CD8-positive, alpha-beta memory T cell (primary cell): ENCODE results near the gene FAT2. TPM values are rescaled to one million over a fixed set of nuclear protein-coding genes. Genes with fewer than 3 reads are reported as not detected.

Experiments
- CTCF ChIA-PET: fragments of 350-600 bp; sonication (Branson Sonifier 250); formaldehyde crosslinking; loops from one replicate; lab custom pipeline; 2021; ENCODE audit warnings: antibody characterized with exemption; lab: Charles Lee
- POLR2A ChIA-PET: fragments of 350-600 bp; sonication (Branson Sonifier 250); formaldehyde crosslinking; loops from one replicate; lab custom pipeline; 2021; ENCODE audit warnings: antibody characterized with exemption; lab: Charles Lee
- DNase-seq, 5 donors: peaks; one replicate each; pipeline versions ENCODE4 v3.0.0 to v3.0.0-alpha.2; 2020 to 2022; ENCODE audit warnings: mixed read lengths in 1 of 5
- H3K27ac ChIP-seq: one replicate; pipeline ENCODE4 v1.7.0; 2013; ENCODE audit warnings: low read depth, mild to moderate bottlenecking, low read length, moderate library complexity
- H3K27me3 ChIP-seq: 2 replicates; pipeline ENCODE4 v1.7.0; 2013; ENCODE audit warnings: low read length, mild to moderate bottlenecking; ENCODE audit not compliant: insufficient read depth, poor library complexity, severe bottlenecking
- H3K36me3 ChIP-seq: 2 replicates; pipeline ENCODE4 v1.7.0; 2013; ENCODE audit warnings: mild to moderate bottlenecking, low read length, moderate library complexity; ENCODE audit not compliant: insufficient read depth
- H3K4me1 ChIP-seq: 2 replicates; pipeline ENCODE4 v1.7.0; 2013; ENCODE audit warnings: mild to moderate bottlenecking, low read length, moderate library complexity; ENCODE audit not compliant: insufficient read depth
- H3K4me3 ChIP-seq: 2 replicates; pipeline ENCODE4 v1.7.0; 2013; ENCODE audit warnings: mild to moderate bottlenecking, low read length
- H3K9me3 ChIP-seq: 2 replicates; pipeline ENCODE4 v1.7.0; 2013; ENCODE audit warnings: mild to moderate bottlenecking, low read length
- H3K27ac Mint-ChIP-seq, 8 donors: one replicate each; pipeline ENCODE4 v1.8.0; 2020 to 2021; ENCODE audit warnings: mixed read lengths in 8 of 8, mild to moderate bottlenecking in 6 of 8, inconsistent platforms in 3 of 8, moderate library complexity in 3 of 8
- H3K27me3 Mint-ChIP-seq, 2 donors: one replicate each; pipeline ENCODE4 v1.8.0; 2020 to 2021; ENCODE audit warnings: mixed read lengths in 2 of 2, mild to moderate bottlenecking in 1 of 2, moderate library complexity in 1 of 2
- H3K36me3 Mint-ChIP-seq, 3 donors: one replicate each; pipeline ENCODE4 v1.8.0; 2020 to 2021; ENCODE audit warnings: mixed read lengths in 3 of 3, inconsistent platforms in 1 of 3, mild to moderate bottlenecking in 1 of 3
- H3K4me1 Mint-ChIP-seq, 3 donors: one replicate each; pipeline ENCODE4 v1.8.0; 2020 to 2021; ENCODE audit warnings: mixed read lengths in 3 of 3, inconsistent platforms in 1 of 3, mild to moderate bottlenecking in 1 of 3
- H3K4me3 Mint-ChIP-seq, 7 donors: one replicate each; pipeline ENCODE4 v1.8.0; 2020 to 2021; ENCODE audit warnings: mixed read lengths in 7 of 7, mild to moderate bottlenecking in 6 of 7, moderate library complexity in 4 of 7, inconsistent platforms in 2 of 7
- H3K9me3 Mint-ChIP-seq, 5 donors: one replicate each; pipeline ENCODE4 v1.8.0; 2020 to 2022; ENCODE audit warnings: mixed read lengths in 5 of 5, mild to moderate bottlenecking in 3 of 5, moderate library complexity in 2 of 5, inconsistent platforms in 1 of 5
- polyA plus RNA-seq: library from polyadenylated mRNA; unstranded; fragments of 300-500 nt; fragmentation: Illumina TruSeq; gene quantifications from one replicate; pipeline ENCODE4 v1.2.3, GENCODE V29; 2021
- total RNA-seq, 2 experiments: library from RNA; stranded (reverse); gene quantifications; one replicate each; pipeline ENCODE4 v1.2.3, GENCODE V29; 2021

The FAT2 gene
- total and polyA plus RNA-seq, 3 experiments from 2014 or later, result not detected

DNA sequence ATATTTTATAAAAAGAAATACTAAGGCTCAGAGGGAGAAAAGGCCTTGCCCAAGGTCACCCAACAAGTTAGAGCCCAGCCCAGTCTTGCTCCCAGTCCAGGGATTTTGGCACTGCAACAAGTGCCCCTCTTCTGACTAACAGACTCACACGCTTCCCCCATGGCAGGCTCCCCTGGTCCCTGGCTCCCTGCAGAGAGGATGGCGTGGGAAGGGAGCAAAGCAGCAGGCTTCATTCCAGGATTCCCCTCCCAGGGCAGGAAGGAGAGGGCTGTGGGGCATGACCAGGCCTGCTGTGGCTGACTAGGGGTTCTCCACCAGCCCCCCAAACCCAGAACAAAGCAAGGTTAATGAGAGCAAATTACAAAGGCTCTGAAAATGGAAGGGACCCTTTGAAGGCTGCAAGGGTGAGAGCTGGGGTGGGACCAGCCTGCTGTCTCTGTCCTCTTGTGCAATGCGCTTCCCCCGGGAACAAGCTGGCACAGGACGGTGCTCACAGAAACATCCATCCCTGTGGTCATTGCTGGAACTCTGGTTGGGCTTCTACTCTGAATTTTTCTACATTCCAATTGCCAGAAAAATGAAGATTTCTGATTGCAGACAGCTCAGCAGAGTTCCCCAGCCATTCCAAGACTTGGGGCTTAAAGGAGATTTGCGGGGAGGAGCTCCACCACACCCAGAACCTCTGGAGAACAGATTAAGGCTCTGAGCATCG is 37.1 kb upstream of the FAT2 start:
- peaks cover 9 to 16% of the 10 kb centered on the region in 2 donors for H3K27me3 Mint-ChIP-seq
- no peaks in the 10 kb centered on the region for H3K4me1 ChIP-seq
- peaks cover 0 to 2% (median 0%) of the 10 kb centered on the region in 3 donors for H3K36me3 Mint-ChIP-seq
- H3K27ac ChIP-seq, result no peak overlapping the region
- DNase-seq, result no peak
- H3K4me1 Mint-ChIP-seq, result no peaks in the 10 kb centered on the region
- POLR2A ChIA-PET, result no interaction called here
- CTCF ChIA-PET, result no interaction called here
- no peak overlapping the region for H3K4me3 ChIP-seq
- H3K27ac Mint-ChIP-seq, result no peak overlapping the region
- no peaks in the 10 kb centered on the region for H3K36me3 ChIP-seq
- no peaks in the 10 kb centered on the region for H3K9me3 Mint-ChIP-seq
- H3K4me3 Mint-ChIP-seq, result no peak overlapping the region
- no peaks in the 10 kb centered on the region for H3K27me3 ChIP-seq
- no peaks in the 10 kb centered on the region for H3K9me3 ChIP-seq

DNA sequence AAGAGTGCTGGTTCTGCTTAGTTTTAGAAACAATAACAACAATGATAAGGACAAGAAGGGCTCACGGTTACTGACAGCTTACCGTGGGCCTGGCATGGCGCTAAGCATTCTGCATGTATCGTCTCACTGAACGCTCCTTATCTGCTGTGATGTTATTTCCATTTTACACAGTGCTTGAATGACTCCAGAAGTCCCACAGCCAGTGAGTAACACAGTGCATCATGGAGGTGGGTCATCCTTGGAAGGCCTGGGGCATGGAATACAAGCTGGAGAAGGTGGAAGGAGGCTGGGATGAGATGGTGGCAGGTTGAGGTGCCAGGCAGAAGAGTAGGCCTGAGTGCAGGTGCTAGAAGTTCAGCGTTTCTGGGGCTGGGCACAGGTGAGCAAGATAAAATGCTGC is 36.5 kb upstream of the FAT2 start:
- H3K36me3 ChIP-seq, result no peaks in the 10 kb centered on the region
- CTCF ChIA-PET, result no interaction called here
- no peak for DNase-seq
- H3K9me3 ChIP-seq, result no peaks in the 10 kb centered on the region
- peaks cover 9 to 20% of the 10 kb centered on the region in 2 donors for H3K27me3 Mint-ChIP-seq
- no peak overlapping the region for H3K4me3 ChIP-seq
- no peaks in the 10 kb centered on the region for H3K27me3 ChIP-seq
- no peaks in the 10 kb centered on the region for H3K4me1 ChIP-seq
- no peak overlapping the region for H3K4me3 Mint-ChIP-seq
- no peak overlapping the region for H3K27ac ChIP-seq
- H3K27ac Mint-ChIP-seq, result no peak overlapping the region
- POLR2A ChIA-PET, result no interaction called here
- H3K9me3 Mint-ChIP-seq, result no peaks in the 10 kb centered on the region
- H3K36me3 Mint-ChIP-seq, result peaks cover 0 to 2% (median 0%) of the 10 kb centered on the region in 3 donors
- H3K4me1 Mint-ChIP-seq, result no peaks in the 10 kb centered on the region

DNA sequence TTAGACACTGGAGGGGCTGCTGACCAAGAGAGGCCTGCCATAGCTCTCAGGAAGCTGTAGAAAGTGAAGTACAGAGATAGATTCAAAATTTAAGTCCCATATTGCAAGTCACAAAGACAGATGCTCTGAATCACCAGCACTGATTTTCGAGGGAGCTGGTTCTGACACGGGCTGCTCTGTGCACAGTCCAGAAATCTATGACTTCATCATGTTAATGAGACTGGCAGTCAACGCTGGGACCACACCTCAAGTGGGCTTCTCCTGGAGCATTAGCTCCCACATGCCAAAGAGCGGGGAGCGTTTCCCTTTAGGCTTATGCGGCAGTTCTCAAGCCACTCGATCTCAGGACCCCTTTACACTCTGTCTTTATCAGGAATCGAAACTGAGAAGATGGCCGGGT is 34.2 kb upstream of the FAT2 start:
- Mint-ChIP-seq H3K27ac (no peak overlapping the region), H3K36me3 (peaks cover 0 to 2% (median 0%) of the 10 kb centered on the region in 3 donors), H3K4me3 (no peak overlapping the region), H3K9me3 (no peaks in the 10 kb centered on the region), H3K4me1 (no peaks in the 10 kb centered on the region), H3K27me3 (peaks cover 9 to 27% of the 10 kb centered on the region in 2 donors)
- no peak overlapping the region for H3K4me3 ChIP-seq
- no peak overlapping the region for H3K27ac ChIP-seq
- DNase-seq, result no peak
- ChIA-PET POLR2A (no interaction called here), CTCF (interaction anchor here (1.1 to 1.6 kb wide), 2 partner anchors 27 to 34 kb away, joined by 3 to 5 read pairs; no protein-coding TSS in a partner anchor)
- H3K36me3 ChIP-seq, result no peaks in the 10 kb centered on the region
- no peaks in the 10 kb centered on the region for H3K9me3 ChIP-seq
- no peaks in the 10 kb centered on the region for H3K4me1 ChIP-seq
- H3K27me3 ChIP-seq, result no peaks in the 10 kb centered on the region

- Mint-ChIP-seq H3K27me3 (peaks cover 9 to 25% of the 10 kb centered on the region in 2 donors), H3K4me3 (no peak overlapping the region), H3K36me3 (no peaks in the 10 kb centered on the region), H3K9me3 (no peaks in the 10 kb centered on the region), H3K27ac (no peak overlapping the region), H3K4me1 (no peaks in the 10 kb centered on the region)
- Histone ChIP-seq H3K27ac (no peak overlapping the region), H3K9me3 (no peaks in the 10 kb centered on the region), H3K4me3 (no peak overlapping the region), H3K36me3 (no peaks in the 10 kb centered on the region), H3K4me1 (no peaks in the 10 kb centered on the region), H3K27me3 (no peaks in the 10 kb centered on the region)
- DNase-seq, result no peak
- CTCF ChIA-PET, result interaction anchor here (1.1 to 1.6 kb wide), 2 partner anchors 28 to 34 kb away, joined by 3 to 5 read pairs; no protein-coding TSS in a partner anchor
- POLR2A ChIA-PET, result no interaction called here
Measured at GRCh38 chr5:151624476-151624875, 33.3 kb upstream of the FAT2 start.

GRCh38 chr5:151622367-151623088 is 31.4 kb upstream of the FAT2 start:
- no peaks in the 10 kb centered on the region for H3K36me3 Mint-ChIP-seq
- ChIA-PET CTCF (no interaction called here), POLR2A (no interaction called here)
- no peak for DNase-seq
- no peak overlapping the region for H3K4me3 Mint-ChIP-seq
- H3K9me3 Mint-ChIP-seq, result no peaks in the 10 kb centered on the region
- Histone ChIP-seq H3K27me3 (no peaks in the 10 kb centered on the region), H3K9me3 (no peaks in the 10 kb centered on the region), H3K36me3 (no peaks in the 10 kb centered on the region), H3K4me1 (no peaks in the 10 kb centered on the region), H3K4me3 (no peak overlapping the region), H3K27ac (no peak overlapping the region)
- H3K27ac Mint-ChIP-seq, result no peak overlapping the region
- no peaks in the 10 kb centered on the region for H3K4me1 Mint-ChIP-seq
- peaks cover 5 to 29% of the 10 kb centered on the region in 2 donors for H3K27me3 Mint-ChIP-seq

GRCh38 chr5:151620461-151620840 is 29.3 kb upstream of the FAT2 start:
- Histone ChIP-seq H3K27me3 (no peaks in the 10 kb centered on the region), H3K27ac (no peak overlapping the region), H3K4me3 (no peak overlapping the region), H3K9me3 (no peaks in the 10 kb centered on the region), H3K4me1 (peaks cover 6% of the 10 kb centered on the region), H3K36me3 (no peaks in the 10 kb centered on the region)
- H3K36me3 Mint-ChIP-seq, result no peaks in the 10 kb centered on the region
- no peaks in the 10 kb centered on the region for H3K9me3 Mint-ChIP-seq
- no peak overlapping the region for H3K27ac Mint-ChIP-seq
- H3K4me3 Mint-ChIP-seq, result no peak overlapping the region
- H3K4me1 Mint-ChIP-seq, result peaks cover 0 to 5% (median 4%) of the 10 kb centered on the region in 3 donors
- CTCF ChIA-PET, result no interaction called here
- no peak for DNase-seq
- peaks cover 5 to 35% of the 10 kb centered on the region in 2 donors for H3K27me3 Mint-ChIP-seq
- POLR2A ChIA-PET, result no interaction called here

- Mint-ChIP-seq H3K4me3 (no peak overlapping the region), H3K36me3 (no peaks in the 10 kb centered on the region), H3K4me1 (peaks cover 0 to 10% (median 5%) of the 10 kb centered on the region in 3 donors), H3K27ac (no peak overlapping the region), H3K9me3 (no peaks in the 10 kb centered on the region), H3K27me3 (peaks cover 5 to 35% of the 10 kb centered on the region in 2 donors)
- no peak overlapping the region for H3K4me3 ChIP-seq
- ChIA-PET POLR2A (no interaction called here), CTCF (interaction anchor here (1.3 kb wide), 1 partner anchor 32 kb away, joined by 4 read pairs; no protein-coding TSS in a partner anchor)
- H3K27me3 ChIP-seq, result no peaks in the 10 kb centered on the region
- H3K27ac ChIP-seq, result no peak overlapping the region
- DNase-seq, result no peak
- H3K9me3 ChIP-seq, result no peaks in the 10 kb centered on the region
- H3K4me1 ChIP-seq, result peaks cover 11% of the 10 kb centered on the region
- H3K36me3 ChIP-seq, result no peaks in the 10 kb centered on the region
Measured at GRCh38 chr5:151619812-151620460, 28.8 kb upstream of the FAT2 start.

GRCh38 chr5:151618907-151619306 is 27.8 kb upstream of the FAT2 start:
- ChIA-PET POLR2A (no interaction called here), CTCF (interaction anchor here (1.3 kb wide), 1 partner anchor 33 kb away, joined by 4 read pairs; no protein-coding TSS in a partner anchor)
- DNase-seq, result no peak
- no peaks in the 10 kb centered on the region for H3K36me3 Mint-ChIP-seq
- Histone ChIP-seq H3K4me1 (peaks cover 22% of the 10 kb centered on the region), H3K36me3 (no peaks in the 10 kb centered on the region), H3K27me3 (no peaks in the 10 kb centered on the region), H3K9me3 (no peaks in the 10 kb centered on the region), H3K27ac (no peak overlapping the region), H3K4me3 (no peak overlapping the region)
- no peak overlapping the region for H3K4me3 Mint-ChIP-seq
- peaks cover under 1 to 20% (median 10%) of the 10 kb centered on the region in 3 donors for H3K4me1 Mint-ChIP-seq
- no peaks in the 10 kb centered on the region for H3K9me3 Mint-ChIP-seq
- H3K27me3 Mint-ChIP-seq, result peaks cover 5 to 35% of the 10 kb centered on the region in 2 donors
- H3K27ac Mint-ChIP-seq, result no peak overlapping the region
